DMS153 treated with DMSO at 0.1 percent for 48 hours (cell line): Measurements from ENCODE around the gene OR52I1.

Source experiments
- DNase-seq: peaks from one replicate; lab custom pipeline; 2025; ENCODE audit not compliant: unreplicated experiment; lab: John Stamatoyannopoulos, UW

OR52I1 gene, protein sequence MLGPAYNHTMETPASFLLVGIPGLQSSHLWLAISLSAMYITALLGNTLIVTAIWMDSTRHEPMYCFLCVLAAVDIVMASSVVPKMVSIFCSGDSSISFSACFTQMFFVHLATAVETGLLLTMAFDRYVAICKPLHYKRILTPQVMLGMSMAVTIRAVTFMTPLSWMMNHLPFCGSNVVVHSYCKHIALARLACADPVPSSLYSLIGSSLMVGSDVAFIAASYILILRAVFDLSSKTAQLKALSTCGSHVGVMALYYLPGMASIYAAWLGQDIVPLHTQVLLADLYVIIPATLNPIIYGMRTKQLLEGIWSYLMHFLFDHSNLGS

DNA sequence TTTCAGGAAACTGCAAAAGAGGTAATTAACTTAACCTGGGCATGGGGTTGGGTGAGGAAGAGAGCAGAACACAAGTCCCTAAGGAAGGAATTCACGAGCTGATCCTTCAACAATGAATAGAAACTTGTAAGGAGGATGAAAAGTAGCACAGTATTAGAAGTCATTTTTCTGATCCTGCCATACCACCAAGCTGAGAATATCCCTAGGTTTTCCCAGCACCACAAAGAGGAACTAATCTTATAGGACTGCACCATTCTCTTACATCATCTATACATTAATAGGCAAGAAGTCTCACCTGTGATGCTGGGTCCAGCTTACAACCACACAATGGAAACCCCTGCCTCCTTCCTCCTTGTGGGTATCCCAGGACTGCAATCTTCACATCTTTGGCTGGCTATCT lies at the start of gene OR52I1:
Gene OR52I1 (plus strand): TSS at position 301 of the 400 bp plus-strand sequence. CDS start 0 bp downstream, at position 301.
- DNase-seq, result no peak

DNA sequence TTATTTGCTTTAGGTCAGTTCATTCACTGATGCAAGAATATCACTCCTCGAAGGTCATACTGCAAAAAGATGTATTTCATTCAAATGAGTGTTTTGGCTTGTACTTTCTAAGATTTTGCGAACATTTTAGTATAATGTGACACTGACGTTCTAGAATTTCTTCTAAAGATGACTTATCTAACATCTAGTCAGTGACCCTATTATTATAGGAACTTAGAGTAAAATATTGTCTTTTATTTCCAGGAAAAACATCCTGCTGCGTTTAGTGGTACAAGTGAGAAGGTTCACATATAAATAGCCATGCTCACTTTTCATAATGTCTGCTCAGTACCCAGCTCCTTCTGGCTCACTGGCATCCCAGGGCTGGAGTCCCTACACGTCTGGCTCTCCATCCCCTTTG lies 48.9 kb upstream of the OR52I1 start, which contains the start of gene OR52M1:
Gene OR52M1 (plus strand): TSS at position 301 of the 400 bp plus-strand sequence. CDS start 0 bp downstream, at position 301.
- no peak for DNase-seq

DNA sequence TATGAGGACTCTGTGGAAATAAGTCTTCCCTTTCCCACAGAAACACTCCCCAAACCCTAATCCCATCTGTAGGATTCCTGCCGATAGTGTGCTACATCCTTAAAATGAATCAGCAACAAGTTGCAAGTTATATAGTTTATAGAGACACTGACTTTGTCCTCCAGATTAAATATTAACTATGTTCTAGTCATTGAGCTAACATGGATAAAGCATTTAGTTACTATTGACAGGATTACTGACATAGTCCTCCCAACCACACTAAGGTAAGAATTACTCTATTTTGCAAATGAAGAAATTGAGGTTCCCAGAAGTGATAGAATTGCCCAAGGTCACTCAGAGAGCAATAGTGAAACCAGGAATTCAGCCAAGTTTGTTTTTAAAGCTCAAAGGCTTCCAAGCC lies 47.0 kb upstream of the OR52I1 start:
- no peak for DNase-seq

DNA sequence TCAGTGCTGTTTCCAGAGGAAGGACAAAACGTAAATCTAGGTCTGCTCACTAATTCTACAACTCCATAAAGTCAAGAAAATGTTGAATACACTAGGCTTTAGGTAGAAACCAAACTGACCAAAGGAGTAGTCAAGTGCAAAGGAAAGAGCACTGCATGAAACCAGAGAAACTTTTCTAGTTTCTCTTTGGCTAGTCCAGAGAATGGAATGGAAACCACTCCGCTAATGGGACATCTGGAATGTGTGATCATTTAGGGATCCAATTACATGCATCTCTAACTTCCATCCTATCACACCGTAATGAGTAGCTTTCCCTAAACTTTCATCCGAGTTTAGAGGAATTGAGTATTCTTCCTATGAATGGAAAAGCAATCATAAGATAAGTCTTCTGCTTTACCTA lies 46.4 kb upstream of the OR52I1 start:
- DNase-seq, result no peak

DNA sequence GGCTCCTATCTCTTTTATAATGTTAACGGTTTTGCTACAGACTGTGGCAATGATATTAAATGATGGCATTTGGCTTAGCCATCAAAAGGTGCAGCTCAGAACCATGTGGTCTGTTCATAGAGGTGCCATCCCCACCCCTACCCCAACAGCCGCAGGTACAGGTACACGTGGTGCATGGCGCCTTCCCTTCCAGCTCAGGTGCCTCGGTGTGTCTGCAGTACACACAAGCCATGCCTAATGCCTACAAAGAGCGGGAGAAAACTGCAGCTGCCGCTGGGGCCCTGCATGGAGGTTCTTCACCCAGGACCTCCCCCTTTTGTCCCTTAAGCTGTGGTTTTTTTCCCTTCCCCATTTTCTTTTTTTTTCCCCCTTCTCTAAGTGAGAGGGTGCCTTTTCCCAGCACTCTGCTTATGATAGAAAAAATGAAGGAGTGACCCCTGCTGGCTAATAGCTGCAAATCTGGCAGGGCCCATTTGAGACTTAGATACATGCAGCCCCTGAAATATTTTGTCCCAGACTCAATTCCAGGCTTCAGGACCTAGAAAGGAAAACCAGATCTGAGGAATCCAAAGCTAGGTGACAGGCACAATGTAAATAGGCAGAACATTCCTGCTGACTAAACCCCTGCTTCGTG lies 42.4 kb upstream of the OR52I1 start:
- DNase-seq, result no peak

DNA sequence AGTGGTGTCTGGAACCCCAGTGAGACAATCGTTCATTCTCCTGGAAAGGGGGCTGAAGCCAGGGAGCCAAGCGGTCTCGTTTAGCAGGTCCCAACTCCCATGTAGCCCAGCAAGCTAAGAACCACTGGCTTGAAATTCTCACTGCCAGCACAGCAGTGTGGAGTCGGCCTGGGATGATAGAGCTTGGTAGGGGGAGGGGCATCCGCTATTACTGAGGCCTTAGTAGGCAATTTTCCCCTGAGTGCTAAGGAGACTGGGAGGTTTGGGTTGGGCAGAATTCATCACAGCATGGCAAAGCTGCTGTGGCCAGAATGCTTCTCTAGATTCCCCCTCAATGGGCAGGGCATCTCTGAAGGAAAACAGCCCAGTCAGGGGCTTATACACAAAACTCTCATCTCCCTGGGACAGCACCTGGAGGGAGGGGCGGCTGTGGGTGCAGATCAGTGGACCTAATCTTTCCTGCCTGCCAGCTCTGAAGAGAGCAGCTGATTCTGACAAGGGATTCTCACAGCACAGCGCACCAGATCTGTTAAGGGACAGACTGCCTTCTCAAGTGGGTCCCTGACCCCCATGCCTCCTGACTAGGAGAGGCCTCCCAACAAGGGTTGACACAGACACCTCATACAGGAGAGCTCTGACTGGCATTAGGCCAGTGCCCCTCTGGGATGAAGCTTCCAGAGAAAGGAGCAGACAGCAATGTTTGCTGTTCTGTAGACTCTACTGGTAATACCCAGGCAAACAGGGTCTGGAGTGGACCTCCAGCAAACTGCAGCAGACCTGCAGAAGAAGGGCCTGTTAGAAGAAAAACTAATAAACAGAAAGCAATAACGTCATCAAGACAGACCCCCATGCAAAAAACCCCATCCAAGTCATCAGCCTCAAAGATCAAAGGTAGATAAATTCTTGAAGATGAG lies 34.1 kb upstream of the OR52I1 start:
- DNase-seq, result no peak

DNA sequence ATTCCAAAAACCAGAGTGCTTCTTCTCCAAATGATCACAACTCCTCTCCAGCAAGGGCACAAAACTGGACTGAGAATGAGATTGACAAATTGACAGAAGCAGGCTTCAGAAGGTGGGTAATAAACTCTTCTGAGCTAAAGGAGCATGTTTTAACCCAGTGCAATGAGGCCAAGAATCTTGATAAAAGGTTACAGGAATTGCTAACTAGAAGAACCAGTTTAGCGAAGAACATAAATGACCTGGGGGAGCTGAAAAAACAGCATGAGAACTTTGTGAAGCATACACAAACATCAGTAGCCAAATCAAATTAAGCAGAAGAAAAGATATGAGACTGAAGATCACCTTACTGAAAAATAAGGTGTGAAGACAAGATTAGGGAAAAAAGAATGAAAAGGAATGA lies 33.4 kb upstream of the OR52I1 start:
- no peak for DNase-seq

DNA sequence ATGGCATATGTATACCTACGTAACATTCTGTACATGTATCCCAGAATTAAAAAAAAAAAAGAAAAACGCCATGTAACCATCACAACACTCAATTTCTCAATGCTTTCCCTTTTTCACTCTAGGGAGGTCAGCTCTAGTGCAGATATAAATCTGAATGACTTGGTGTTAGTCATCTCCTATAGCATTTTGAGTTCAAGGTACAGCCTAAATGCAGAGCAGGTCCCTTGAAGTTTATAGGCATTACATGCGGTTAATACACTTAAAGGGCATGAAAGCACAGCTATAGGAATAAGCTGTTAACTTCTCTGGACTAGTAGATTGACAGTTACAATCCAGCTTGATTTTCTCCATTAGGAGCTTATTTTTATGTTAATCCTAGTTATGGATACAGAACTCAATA lies 28.5 kb upstream of the OR52I1 start:
- DNase-seq, result no peak

DNA sequence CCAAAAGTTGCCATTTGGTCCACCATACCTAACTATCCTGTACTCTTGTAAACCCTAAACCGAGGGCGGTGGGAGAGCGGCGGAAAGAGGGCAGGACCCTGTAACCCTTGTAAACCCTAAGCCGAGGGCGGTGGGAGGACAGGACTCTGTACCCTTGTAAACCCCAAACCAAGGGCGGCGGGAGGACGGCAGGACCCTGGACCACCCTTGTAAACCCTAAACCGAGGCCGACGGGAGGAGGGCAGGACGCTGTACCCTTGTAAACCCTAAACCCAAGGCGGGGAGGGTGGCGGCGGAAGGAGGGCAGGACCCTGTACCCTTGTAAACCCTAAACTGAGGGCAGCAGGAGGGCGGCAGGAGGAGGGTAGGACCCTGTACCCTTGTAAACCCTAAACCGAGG lies 24.8 kb upstream of the OR52I1 start:
- no peak for DNase-seq

DNA sequence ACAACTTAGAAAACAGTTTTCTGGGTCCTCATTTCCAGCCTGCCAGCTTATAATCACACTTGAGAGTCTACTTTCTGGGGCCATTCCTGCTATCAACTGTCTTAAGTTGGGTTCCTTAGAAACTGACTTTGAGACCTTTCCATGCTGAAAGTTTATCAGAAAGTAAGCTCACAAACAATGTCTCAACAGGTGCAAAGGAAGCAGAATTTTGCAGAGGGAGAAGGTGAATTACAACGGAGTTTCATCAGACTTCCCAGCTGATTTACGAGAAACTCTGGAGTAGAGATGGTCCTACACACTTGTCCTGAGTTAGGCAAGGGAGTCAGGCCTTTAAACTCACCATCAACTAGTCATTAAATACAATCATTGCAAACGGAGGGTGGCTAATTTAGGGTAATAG lies 17.0 kb upstream of the OR52I1 start:
- DNase-seq, result no peak

DNA sequence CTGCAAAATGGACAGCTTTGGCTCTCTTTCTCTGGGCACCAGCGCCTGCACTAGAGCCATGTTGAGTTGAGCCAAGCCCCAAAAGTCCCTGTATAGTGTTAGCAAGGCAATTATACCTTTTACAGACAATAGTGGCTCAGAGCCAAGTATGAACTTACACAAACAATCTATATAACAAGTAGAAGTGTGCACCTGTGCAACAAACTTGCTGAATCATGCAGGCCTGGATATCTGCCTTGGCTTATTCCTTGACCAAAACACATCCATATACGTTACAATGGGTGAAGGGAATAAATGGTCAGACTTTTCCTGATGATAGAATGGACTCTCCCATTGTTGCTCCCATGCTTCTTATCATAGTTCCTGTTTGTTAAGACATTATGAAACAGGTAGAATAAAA lies 16.1 kb upstream of the OR52I1 start:
- DNase-seq, result peak; percentile 4

DNA sequence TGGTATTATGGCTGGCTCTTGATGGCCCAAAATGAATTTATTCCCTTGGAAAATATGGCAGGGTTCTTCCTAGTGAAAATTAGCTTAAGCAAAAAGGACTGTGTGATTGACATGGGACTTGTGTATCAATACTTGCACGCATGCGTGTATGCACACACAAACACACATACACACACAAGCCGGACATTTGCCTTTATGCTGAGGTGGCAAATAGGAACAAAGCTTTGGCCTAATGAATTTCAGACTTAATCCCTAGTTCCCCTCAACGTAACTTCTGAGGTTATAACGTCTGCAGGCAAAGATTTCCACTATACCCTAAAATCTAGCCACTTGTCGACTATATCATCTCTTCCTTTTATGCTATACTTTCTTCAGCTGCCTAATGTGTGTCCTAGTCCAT lies 15.2 kb upstream of the OR52I1 start:
- DNase-seq, result no peak

DNA sequence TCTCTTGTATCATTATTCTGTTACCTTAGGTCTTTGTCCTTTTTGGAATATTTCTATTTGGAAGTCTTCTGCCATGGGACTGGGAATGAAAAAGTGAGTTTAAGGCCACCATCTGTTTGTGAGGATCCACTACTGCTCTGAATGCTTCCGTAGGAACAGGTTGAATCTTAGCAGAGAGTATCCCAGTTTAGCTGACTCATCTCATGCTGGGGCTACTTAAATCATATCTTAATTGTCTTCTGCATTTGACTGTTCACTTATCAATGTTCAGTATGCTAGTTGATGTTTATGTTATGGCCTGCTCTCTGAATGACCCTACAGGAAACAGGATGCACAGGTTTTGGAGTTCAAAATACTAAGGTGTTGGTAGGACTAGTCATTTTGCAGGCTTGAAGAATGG lies 13.7 kb upstream of the OR52I1 start:
- DNase-seq, result no peak

DNA sequence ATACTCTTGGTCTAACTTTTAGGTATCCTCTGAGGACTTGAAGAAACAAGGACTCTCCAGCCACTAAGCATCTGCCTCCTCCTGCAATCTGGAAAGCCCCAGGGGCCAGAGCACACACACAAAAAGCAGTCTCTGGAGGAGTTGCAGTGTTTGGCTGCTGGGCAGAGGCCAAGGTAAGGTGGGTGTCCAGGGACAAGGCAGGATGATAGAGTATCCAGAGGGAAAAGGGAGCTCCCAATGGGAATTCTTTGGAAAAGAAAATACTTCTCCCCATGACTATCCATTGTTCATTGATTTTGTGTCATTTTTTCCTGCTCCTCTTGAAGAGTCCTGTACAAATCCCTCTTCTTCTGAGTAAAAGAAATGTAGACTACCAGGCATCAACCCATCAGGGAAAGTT lies 12.4 kb upstream of the OR52I1 start, which contains the start of gene OR52I2:
Gene OR52I2 (plus strand): TSS at position 301 of the 400 bp plus-strand sequence.
- no peak for DNase-seq

DNA sequence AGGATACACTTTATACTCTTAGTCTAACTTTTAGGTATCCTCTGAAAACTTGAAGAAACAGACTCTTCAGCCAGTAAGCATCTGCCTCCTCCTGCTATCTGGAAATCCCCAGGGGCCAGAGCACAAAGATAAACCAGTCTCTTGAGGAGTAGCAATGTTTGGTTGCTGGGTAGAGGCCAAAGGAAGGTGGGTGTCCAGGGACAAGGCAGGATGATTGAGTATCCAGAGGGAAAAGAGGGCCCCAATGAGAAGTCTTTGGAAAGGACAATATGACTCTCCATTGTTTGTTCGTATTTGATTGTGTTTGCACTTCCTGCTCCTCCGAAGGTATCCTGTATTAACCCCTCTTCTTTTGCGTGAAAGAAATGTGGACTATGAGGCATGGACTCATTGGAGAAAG lies 4.8 kb upstream of the OR52I1 start:
- no peak for DNase-seq

DNA sequence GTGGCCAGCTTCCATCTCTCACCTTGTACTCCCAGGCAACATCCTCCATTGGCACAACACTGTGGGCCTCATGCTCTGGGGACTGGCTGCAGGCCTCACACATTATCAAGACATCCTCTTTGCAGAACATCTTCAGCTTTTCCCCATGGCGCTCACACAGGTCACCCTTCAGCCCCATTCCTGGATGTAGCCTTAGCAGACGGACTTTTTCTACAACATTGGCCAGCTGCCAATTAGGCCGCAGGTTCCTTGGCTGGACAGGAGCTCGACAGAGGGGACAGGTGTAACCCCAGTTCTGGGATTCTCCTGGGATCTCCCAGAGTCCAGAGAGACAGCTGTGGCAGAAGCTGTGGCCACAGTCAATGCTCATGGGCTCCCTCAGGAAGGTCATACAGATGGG lies 11.2 kb downstream of the OR52I1 start:
- no peak for DNase-seq

DNA sequence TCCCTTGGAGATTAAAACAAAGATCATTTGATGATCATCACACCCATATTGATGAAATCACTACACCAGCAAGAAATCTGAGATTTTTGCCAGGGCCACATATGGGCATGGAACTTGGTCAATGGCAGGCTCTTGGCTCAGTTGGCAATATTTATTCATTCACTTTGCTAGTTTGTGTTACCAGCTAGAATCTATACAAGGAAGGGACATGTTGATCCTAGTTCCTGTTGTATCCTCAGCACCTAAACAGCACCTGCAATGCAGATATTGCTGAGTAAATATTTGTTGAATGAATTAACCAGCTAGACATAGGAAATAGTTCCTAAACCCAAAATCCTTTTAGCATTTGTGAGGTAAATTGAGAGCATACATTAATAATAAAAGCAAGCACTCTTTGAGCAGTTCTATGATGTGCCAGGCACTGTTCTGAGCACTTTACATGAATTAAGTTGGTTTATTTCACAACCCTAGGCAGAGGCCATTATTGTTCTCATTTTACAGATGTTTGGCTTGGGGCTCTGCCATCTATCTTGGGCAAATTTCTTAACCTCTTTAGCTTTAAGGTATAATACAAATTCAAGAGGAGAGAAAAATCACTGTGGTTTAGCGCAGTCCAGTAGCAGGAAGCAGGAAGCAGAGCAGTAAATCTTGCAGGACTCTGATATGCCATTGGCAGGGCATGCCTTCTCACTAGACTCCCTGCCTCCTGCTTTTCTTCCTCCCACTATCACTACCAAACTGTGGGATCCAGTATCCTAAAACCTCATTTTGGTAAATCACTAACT lies 12.6 kb downstream of the OR52I1 start:
- peak; percentile 80 for DNase-seq

DNA sequence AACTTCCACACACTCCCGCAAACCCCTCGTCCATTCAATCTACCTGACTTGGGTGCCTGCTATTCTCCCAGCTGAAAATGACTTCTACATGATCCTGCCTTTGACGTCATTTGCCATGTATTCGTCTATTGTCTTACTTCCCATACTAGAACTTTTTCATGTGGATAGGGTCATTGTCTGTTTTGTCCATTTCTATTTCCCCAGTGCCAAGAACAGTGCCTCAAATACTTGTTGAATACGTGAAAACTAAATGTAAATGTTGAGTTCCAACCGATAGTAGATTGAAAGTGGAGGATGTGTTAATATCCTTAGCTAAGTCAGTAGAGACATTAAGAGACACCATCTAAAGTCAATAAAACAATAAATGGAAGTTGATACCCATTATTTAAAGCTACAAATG lies 13.3 kb downstream of the OR52I1 start:
- DNase-seq, result no peak

DNA sequence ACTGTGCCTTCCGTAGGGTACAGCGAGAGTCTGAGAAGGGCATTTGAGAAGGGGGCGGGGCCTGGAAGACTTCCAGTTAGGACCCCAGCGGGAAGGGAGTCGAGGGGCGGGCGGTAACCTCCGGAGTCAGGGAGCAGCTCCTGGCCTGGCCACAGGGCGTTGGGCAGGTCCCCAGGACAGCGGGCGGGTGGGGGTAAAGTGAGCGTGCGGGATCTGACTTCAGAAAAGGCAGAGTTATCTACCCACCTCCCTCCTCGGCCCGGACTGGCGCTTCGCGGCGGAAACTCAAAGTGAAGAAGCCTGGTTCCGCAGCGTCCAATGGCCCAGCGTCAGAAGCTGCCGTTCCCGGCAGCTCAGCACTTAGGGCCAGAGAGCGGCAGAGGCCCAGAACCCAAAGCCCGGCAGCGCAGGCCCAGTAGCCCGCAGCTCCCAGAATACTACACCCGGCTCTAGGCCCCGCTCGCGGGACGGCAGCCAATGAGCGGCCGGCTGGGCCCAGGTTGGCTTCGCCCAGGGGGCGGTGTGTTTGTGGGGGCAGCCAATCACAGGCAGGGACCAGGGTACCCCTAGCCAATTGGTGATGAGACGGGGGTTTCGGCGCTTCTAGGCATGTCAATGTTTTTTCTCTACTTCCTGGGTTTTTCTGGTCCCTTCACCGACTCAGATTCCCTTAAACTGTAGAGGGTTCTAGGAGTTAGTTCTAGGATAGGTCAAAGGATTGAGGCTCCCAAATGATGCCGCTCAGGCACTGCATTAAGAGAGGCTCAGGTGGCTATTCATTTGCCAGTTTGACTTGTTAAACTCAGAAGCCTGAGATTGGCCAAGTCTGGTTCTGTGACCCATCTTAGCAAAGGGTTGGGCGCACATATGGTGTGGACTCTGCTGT lies 14.2 kb downstream of the OR52I1 start, which contains the start of gene TRIM68:
Gene TRIM68 (minus strand): TSS at position 451 of the 886 bp plus-strand sequence. CDS start 2,727 bp downstream, outside the sequence.
- DNase-seq, result peak; percentile 89
